Endothelial cell (in vitro differentiated cells): ENCODE data around the gene PGAM2. TPM values are rescaled to one million over a fixed set of nuclear protein-coding genes. Genes with fewer than 3 reads are reported as not detected.
A peak's percentile ranks its signal among the peaks of the same experiment; 100 is the strongest.

Source experiments
- DNase-seq: peaks from one replicate; pipeline ENCODE4 v3.0.0; 2021; ENCODE audit warnings: low spot score
- H3K27ac Mint-ChIP-seq: one replicate; pipeline ENCODE4 v1.8.0; 2021; ENCODE audit warnings: mixed read lengths, inconsistent platforms; ENCODE audit not compliant: unreplicated experiment
- H3K27me3 Mint-ChIP-seq: one replicate; pipeline ENCODE4 v1.8.0; 2021; ENCODE audit warnings: mild to moderate bottlenecking, moderate library complexity, mixed read lengths, inconsistent platforms; ENCODE audit not compliant: unreplicated experiment
- H3K36me3 Mint-ChIP-seq: one replicate; pipeline ENCODE4 v1.8.0; 2021; ENCODE audit warnings: mild to moderate bottlenecking, low read depth, mixed read lengths, inconsistent platforms; ENCODE audit not compliant: unreplicated experiment
- H3K4me1 Mint-ChIP-seq: one replicate; pipeline ENCODE4 v1.8.0; 2021; ENCODE audit warnings: mild to moderate bottlenecking, mixed read lengths, inconsistent platforms; ENCODE audit not compliant: unreplicated experiment
- H3K4me3 Mint-ChIP-seq: one replicate; pipeline ENCODE4 v1.8.0; 2021; ENCODE audit warnings: mild to moderate bottlenecking, mixed read lengths, inconsistent platforms; ENCODE audit not compliant: unreplicated experiment
- H3K9me3 Mint-ChIP-seq: one replicate; pipeline ENCODE4 v1.8.0; 2021; ENCODE audit warnings: mixed read lengths, inconsistent platforms; ENCODE audit not compliant: unreplicated experiment
- total RNA-seq: library from RNA; stranded (reverse); fragmentation: NEBNext Ultra II Directional; extraction: Animal tissue kit (Norgen Biotek cat#: 25700); gene quantifications from one replicate; pipeline ENCODE4 v1.2.1, GENCODE V29; 2021; ENCODE audit not compliant: unreplicated experiment
- TF ChIP-seq, protein P1 (sequence below): fragments of 200-600 bp; sonication (generic); IDR thresholded peaks from one replicate; pipeline ENCODE4 v1.5.0; 2021; ENCODE audit warnings: antibody characterized with exemption; ENCODE audit not compliant: unreplicated experiment

PGAM2 gene
- total RNA-seq, 1 donor from 2014 or later, result not detected

DNA sequence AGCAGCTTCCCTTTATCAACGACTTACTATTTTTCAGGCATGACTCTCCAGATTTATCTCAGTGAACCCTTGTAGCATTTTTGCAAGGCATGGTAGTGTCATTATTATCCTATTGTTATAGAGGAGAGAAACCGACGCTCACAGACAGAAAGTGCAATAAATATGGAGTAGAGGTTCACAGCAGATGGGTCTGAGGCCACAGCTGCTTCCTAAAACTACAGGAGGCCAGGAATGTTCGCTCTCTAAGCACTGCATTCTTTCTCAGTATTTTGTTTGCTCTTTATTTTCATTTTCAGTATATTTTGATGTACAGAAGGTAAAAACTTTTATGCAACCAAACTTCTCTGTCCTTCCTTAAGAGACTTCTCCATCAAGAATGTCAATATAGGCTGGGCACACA, 34.3 kb upstream of the PGAM2 start:
- no peak overlapping the region for H3K27ac Mint-ChIP-seq
- TF ChIP-seq, protein P1, sequence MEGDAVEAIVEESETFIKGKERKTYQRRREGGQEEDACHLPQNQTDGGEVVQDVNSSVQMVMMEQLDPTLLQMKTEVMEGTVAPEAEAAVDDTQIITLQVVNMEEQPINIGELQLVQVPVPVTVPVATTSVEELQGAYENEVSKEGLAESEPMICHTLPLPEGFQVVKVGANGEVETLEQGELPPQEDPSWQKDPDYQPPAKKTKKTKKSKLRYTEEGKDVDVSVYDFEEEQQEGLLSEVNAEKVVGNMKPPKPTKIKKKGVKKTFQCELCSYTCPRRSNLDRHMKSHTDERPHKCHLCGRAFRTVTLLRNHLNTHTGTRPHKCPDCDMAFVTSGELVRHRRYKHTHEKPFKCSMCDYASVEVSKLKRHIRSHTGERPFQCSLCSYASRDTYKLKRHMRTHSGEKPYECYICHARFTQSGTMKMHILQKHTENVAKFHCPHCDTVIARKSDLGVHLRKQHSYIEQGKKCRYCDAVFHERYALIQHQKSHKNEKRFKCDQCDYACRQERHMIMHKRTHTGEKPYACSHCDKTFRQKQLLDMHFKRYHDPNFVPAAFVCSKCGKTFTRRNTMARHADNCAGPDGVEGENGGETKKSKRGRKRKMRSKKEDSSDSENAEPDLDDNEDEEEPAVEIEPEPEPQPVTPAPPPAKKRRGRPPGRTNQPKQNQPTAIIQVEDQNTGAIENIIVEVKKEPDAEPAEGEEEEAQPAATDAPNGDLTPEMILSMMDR, result no peak
- no peaks in the 10 kb centered on the region for H3K36me3 Mint-ChIP-seq
- no peak for DNase-seq
- peaks cover 4% of the 10 kb centered on the region for H3K4me1 Mint-ChIP-seq
- no peaks in the 10 kb centered on the region for H3K9me3 Mint-ChIP-seq
- peaks cover 16% of the 10 kb centered on the region for H3K27me3 Mint-ChIP-seq
- no peak overlapping the region for H3K4me3 Mint-ChIP-seq

- Mint-ChIP-seq H3K9me3 (no peaks in the 10 kb centered on the region), H3K36me3 (no peaks in the 10 kb centered on the region), H3K4me3 (no peak overlapping the region), H3K4me1 (peaks cover 1% of the 10 kb centered on the region), H3K27ac (no peak overlapping the region), H3K27me3 (peaks cover 17% of the 10 kb centered on the region)
- DNase-seq, result no peak
- TF ChIP-seq, protein P1, result no peak
Measured at GRCh38 chr7:44098092-44099068, 33.0 kb upstream of the PGAM2 start.

GRCh38 chr7:44097064-44097932, 31.9 kb upstream of the PGAM2 start:
- Mint-ChIP-seq H3K27me3 (peaks cover 12% of the 10 kb centered on the region), H3K9me3 (no peaks in the 10 kb centered on the region), H3K27ac (no peak overlapping the region), H3K4me1 (peaks cover 5% of the 10 kb centered on the region), H3K36me3 (no peaks in the 10 kb centered on the region), H3K4me3 (peak overlapping the region; percentile 31)
- TF ChIP-seq, protein P1, result no peak
- no peak for DNase-seq

DNA sequence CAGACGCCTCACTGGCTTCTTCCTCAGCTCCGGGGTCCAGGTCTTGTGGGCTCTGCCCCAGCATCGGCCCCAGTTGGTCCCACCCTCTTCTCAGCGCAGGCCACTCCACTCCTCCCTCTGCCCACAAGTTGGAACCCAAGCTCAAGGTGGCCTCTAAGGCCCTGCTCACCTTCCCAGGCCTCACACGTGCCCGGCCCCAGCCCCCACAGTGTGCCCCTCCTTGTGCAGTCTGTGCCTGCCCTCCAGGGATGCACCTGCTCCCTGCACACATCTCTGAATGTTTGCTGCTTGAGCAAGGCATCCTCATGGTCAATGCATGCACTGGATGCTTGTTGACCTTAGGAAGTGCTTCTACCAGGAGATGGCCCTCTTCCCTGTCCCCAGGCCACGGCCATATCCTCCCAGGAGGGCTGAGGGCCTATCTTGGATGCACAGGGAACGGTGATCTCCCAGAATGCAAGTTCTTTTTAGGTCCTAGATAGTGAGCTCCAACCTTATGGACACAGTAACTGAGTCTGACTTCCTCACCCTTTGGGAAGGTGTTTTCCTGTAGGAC, 31.0 kb upstream of the PGAM2 start:
- Mint-ChIP-seq H3K27ac (no peak overlapping the region), H3K4me3 (no peak overlapping the region), H3K9me3 (no peaks in the 10 kb centered on the region), H3K4me1 (peaks cover 5% of the 10 kb centered on the region), H3K27me3 (peaks cover 13% of the 10 kb centered on the region), H3K36me3 (no peaks in the 10 kb centered on the region)
- DNase-seq, result no peak
- TF ChIP-seq, protein P1, result no peak
